CD1c-positive myeloid dendritic cell (primary cell): ENCODE measurements around the gene GP1BA.
"Not testable (repeated sequence)": the region's sequence is repeated elsewhere in the genome, so short reads cannot be mapped to it uniquely, and the experiment has no call there.

Experiments used
- DNase-seq: peaks from one replicate; pipeline ENCODE4 v3.0.0-alpha.2; 2016; ENCODE audit errors: extremely low spot score

Gene GP1BA

GRCh38 chr17:4901648-4902344, 30.3 kb upstream of the GP1BA start:
- peak; percentile 80 for DNase-seq

DNA sequence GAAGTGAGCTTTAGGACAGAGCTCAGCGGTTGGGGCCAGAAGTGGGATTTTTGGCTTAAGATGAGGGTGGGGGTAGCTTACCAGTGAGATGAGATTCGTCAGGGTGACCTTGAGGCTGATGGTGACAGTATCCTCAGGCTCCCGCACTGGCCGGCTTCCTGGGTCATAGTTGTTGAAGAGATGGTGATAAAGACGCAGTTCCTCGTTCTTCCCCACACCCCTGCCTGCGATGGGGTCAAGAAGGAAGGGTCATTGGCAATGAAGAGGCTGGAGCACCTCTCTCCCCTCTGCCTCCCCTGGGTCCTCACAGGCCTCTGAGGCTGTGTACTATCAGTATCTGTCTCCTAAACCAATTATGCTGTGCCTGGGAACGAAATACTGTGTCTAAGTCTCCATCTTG, 29.5 kb upstream of the GP1BA start:
- no peak for DNase-seq

GRCh38 chr17:4903051-4903818, 28.8 kb upstream of the GP1BA start, which contains the start of gene CHRNE:
TSS of gene CHRNE (minus strand) at chr17:4903098. CDS start at chr17:4903063, 35 bp downstream.
- DNase-seq = peak; percentile 77

DNA sequence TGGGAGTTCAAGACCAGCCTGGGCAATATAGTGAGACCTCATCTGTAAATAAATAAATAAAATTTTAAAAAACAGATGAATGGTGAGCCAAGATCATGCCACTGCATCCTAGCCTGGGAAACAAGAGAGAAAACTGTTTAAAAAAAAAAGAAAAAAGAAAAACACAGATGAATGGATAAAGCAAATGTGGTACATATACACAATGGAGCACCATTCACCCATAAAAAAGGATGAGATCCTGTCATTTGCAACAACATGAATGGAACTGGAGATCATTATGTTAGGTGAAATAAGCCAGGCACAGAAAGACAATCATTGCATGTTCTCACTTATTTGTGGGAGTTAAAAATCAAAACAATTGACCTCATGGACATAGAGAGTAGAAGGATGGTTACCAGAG, 25.4 kb upstream of the GP1BA start:
- not testable (repeated sequence) for DNase-seq

DNA sequence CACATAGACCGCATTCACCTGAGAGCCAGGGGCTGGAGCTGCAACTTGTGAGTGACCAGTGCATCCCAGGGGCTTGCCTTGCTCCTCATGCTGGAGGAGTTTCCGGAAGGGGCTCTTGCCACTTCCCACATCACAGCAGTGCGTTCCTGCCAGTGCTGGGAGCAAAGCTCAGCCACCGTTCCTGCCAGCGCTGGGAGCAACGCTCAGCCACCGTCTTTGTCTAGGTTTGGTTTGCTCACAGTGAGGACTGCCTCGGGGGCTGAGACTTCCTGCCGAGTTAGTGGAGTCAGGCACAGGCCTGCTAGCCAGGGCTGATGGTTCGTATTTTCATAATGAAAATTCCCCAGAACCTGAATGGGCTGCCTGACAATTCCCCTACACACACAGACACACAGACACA, 23.8 kb upstream of the GP1BA start:
- DNase-seq = no peak

GRCh38 chr17:4908711-4909496, 23.2 kb upstream of the GP1BA start:
- DNase-seq = peak; percentile 88

GRCh38 chr17:4913994-4914393, 18.1 kb upstream of the GP1BA start:
- no peak for DNase-seq

DNA sequence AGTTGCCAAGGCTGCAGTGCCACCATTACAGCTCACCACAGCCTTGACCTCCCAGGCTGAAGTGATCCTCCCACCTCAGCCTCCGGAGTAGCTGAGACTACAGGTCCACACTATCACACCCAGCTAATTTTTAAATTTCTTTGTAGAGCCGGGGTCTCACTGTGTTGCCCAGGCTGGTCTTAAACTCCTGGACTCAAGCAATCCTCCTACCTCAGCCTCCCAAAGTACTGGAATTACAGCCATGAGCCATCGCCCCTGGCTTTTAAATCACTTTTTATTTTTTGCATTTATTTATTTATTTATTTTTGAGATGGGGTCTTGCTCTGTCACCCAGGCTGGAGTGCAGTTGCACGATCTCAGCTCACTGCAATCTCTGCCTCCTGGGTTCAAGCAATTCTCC, 17.5 kb upstream of the GP1BA start:
- not testable (repeated sequence) for DNase-seq

DNA sequence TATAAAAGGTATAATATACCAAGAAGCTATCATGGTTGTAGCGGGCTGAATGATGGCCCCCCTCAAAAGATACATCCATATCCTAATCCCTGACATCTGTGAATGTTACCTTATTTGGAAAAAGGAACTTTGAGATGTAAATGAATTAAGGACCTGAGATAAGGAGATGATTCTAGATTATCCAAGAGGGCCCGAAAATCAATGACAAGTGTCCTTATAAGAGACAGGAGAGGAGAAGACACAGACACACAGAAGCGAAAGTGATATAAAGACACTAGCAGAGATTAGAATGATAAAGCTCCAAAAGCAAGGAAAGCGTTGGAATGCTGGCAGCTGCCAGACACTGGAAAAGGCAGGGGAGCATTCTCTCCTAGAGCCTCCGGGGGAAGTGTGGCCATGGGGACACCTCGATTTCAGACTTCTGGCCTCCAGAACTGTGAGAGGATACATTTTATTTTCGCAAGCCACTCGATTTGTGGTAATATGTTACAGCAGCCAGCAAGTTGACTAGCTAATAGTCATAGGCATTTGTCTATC, 12.5 kb upstream of the GP1BA start:
- DNase-seq = no peak

DNA sequence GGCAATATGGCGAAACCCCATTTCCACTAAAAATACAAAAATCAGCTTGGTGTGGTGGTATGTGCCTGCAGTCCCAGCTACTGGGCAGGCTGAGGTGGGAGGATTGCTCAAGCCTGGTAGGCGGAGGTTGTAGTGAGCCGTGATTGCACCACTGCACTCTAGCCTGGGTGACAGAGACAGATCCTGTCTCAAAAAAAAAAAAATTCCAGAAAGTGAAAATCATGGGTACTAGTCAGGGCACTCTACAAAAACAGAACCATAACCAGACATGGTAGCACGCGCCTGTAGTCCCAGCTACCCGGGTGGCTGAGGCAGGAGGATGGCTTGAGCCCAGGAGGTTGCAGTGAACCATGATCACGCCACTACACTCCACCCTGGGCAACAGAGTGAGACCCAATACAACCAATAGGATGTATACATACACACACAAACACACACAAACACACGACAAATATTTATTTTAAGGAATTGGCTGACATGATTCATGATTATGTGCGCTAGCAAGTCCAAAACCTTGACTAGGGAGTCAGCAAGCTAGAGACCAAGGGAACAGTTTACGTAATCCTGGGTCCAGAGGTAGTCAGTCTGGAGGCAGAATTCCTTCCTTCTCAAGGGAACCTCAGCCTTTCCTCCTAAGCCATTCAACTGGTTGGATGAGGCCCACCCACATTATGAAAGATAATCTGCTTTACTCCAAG, 11.6 kb upstream of the GP1BA start:
- peak; percentile 93 for DNase-seq

DNA sequence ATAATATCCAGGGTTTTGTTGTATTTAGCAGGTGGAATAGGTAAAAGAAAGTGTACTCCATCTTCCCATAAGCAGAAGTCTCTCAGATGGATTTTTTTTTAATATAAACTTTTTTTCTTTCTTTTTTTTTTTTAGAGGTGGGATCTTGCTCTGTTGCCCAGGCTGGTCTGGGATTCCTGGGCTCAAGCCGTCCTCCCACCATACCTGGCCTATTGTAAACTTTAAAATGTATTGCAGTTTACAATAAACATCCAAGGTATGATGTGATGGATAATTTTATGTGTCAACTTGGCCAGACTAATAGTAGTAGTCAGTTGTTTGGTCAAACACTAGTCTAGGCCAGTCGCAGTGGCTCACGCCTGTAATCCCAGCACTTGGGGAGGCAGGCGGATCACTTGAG, 10.8 kb upstream of the GP1BA start:
- DNase-seq = no peak

- DNase-seq = peak; percentile 33
Measured at GRCh38 chr17:4926577-4927335, 5.3 kb upstream of the GP1BA start.

DNA sequence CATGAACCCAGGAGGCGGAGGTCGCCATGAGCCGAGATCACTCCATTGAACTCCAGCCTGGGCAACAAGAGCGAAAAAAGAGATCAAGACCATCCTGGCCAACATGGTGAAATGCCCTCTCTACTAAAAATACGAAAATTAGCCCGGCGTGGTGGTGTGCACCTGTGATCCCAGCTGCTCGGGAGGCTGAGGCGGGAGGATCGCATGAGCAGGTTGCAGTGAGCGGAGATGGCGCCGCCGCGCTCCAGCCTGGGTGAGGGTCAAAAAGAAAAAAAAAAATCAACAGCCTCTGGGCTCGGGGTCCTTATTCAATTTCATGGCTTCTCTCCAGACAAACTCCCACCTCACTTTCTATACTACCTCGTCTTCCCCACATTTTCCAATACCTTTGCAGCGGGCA, 3.2 kb upstream of the GP1BA start:
- DNase-seq = no peak

DNA sequence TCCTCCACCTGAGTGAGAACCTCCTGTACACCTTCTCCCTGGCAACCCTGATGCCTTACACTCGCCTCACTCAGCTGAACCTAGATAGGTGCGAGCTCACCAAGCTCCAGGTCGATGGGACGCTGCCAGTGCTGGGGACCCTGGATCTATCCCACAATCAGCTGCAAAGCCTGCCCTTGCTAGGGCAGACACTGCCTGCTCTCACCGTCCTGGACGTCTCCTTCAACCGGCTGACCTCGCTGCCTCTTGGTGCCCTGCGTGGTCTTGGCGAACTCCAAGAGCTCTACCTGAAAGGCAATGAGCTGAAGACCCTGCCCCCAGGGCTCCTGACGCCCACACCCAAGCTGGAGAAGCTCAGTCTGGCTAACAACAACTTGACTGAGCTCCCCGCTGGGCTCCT, 679 bp downstream of the GP1BA start:
- no peak for DNase-seq

DNA sequence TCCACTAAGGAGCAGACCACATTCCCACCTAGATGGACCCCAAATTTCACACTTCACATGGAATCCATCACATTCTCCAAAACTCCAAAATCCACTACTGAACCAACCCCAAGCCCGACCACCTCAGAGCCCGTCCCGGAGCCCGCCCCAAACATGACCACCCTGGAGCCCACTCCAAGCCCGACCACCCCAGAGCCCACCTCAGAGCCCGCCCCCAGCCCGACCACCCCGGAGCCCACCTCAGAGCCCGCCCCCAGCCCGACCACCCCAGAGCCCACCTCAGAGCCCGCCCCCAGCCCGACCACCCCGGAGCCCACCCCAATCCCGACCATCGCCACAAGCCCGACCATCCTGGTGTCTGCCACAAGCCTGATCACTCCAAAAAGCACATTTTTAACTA, 1.6 kb downstream of the GP1BA start:
- no peak for DNase-seq

DNA sequence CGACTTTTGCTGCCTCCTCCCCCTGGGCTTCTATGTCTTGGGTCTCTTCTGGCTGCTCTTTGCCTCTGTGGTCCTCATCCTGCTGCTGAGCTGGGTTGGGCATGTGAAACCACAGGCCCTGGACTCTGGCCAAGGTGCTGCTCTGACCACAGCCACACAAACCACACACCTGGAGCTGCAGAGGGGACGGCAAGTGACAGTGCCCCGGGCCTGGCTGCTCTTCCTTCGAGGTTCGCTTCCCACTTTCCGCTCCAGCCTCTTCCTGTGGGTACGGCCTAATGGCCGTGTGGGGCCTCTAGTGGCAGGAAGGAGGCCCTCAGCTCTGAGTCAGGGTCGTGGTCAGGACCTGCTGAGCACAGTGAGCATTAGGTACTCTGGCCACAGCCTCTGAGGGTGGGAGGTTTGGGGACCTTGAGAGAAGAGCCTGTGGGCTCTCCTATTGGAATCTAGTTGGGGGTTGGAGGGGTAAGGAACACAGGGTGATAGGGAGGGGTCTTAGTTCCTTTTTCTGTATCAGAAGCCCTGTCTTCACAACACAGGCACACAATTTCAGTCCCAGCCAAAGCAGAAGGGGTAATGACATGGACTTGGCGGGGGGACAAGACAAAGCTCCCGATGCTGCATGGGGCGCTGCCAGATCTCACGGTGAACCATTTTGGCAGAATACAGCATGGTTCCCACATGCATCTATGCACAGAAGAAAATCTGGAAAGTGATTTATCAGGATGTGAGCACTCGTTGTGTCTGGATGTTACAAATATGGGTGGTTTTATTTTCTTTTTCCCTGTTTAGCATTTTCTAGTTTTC, 2.3 kb downstream of the GP1BA start:
- peak; percentile 49 for DNase-seq

DNA sequence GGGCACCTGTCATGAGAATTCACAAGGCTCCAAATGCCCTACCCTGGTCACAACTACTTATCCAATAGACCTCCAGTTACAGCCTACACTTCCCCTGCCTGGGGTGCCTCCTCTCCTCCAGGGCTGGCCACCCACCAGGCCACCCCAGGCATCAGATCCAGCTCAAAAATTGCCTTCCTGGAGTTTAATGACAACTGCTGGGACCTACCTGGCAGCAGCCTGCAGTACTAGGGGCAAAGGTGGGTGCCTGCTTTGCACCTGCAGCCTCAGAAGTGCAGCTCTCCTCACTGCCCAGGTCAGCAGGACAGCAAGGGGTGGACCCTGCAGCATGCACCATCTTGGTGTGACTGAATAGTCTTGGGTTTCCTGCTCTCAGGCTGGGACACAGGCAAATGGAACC, 3.6 kb downstream of the GP1BA start:
- no peak for DNase-seq

- no peak for DNase-seq
Measured at GRCh38 chr17:4936436-4936835, 4.4 kb downstream of the GP1BA start.

- DNase-seq = no peak
Measured at GRCh38 chr17:4937553-4937952, 5.5 kb downstream of the GP1BA start.

GRCh38 chr17:4938069-4938491, 6.0 kb downstream of the GP1BA start:
- no peak for DNase-seq
